HG03159 (cell line): ENCODE data around the gene GC.
"Not testable (repeated sequence)": the region's sequence is repeated elsewhere in the genome, so short reads cannot be mapped to it uniquely, and the experiment has no call there.

Experiments used
- ATAC-seq: cut with Tn5 transposase; IDR thresholded peaks from one replicate; pipeline ENCODE4 v1.9.1; 2021; ENCODE audit warnings: mild to moderate bottlenecking, moderate library complexity; ENCODE audit not compliant: unreplicated experiment

GC gene

GRCh38 chr4:71783972-71784371, at the start of gene GC:
Gene GC (minus strand): TSS chr4:71784079. CDS start chr4:71784018, 61 bp downstream.
- ATAC-seq: no peak

- ATAC-seq: no peak
Observed at GRCh38 chr4:71833232-71833900, 49.5 kb upstream of the GC start.

- ATAC-seq: no peak
Observed at GRCh38 chr4:71832049-71832448, 48.2 kb upstream of the GC start.

- ATAC-seq: no peak
Observed at GRCh38 chr4:71830497-71831190, 46.8 kb upstream of the GC start.

DNA sequence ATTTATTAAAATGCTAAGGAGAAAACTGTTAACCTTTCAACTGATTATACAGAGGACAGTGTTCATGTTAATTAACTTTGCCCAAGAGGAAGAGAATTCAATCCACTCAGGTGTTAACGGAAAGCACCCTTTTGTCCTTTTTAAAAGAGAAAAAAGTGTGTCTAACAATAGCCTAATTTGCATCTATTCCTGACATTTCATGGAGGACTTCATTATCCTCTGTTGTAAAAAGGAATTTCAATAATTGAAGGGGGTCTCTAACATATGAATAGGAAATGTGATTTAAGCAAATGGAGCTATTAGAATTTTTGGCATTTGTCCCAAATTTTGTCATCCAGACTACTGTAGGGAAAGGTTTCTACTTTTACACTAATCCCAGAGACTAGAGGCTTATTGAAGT, 44.6 kb upstream of the GC start:
- no peak for ATAC-seq

- no peak for ATAC-seq
Observed at GRCh38 chr4:71827826-71828225, 43.9 kb upstream of the GC start.

DNA sequence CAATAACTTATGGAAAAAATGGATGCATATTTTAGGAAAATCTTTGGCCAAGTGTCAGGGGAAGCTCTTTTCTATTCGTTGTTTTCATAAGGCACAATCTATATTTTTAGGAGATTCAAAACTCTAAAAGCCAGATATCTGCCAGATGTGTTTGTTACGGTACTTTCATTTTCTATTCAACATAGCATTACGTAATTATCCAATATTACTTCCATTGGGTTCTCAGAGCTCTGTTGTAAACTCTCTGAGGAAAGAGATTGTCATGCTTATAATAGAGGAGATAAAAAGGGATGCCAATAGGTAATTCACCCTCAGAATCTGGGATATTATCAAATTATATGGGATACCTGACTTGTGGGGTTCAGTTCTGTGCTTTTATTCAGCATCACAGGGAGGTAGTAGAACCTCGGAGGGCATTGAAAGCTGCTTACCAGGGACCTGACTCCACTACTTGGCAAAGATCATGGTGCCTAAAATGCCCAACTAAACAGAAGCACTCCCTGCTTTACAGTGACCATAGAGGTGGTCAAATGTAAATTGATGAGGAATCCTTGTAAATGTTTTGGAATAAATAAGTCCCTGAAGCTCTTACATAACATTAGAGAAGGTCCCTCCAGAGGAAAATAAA, 32.9 kb upstream of the GC start:
- no peak for ATAC-seq

DNA sequence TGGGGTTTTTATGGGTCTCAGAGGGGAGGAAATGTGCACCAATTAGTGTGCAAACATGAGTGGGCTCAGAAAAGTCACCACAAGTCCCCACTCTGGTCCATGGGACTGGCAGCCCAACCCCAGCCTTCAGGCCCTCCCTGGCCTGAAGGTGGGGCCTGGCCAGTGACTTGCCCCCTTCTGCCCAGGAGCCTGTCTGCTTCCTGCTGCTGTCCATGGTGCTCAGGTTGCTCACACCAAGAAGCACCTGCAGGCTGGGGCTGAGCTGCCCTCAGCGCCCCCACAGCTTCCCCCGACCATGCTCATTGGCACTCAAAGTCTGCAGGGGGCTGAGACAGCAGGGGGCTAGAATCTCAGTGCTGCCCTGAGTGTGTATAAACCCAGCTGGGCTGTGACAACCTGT, 30.6 kb upstream of the GC start:
- ATAC-seq: no peak

GRCh38 chr4:71809805-71810204, 25.9 kb upstream of the GC start:
- ATAC-seq: not testable (repeated sequence)

DNA sequence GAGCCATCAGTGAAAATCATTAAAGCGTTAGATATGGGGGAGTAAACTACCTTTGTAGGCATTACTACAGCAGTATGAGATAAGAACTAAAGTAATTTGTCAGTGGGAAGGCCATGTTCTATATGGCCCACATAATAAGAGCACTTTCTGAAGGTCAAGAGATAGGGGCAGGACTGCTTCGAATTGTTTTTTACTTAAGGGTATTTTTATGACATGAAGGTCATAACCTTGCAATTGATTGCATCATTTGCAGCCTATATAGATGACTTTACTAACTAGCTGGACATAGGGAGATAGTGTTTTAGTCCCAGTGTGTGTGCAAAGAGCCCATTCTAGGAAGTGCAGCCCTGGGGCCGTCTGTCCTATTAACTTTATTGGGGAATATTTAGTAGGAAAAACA, 23.6 kb upstream of the GC start:
- no peak for ATAC-seq

DNA sequence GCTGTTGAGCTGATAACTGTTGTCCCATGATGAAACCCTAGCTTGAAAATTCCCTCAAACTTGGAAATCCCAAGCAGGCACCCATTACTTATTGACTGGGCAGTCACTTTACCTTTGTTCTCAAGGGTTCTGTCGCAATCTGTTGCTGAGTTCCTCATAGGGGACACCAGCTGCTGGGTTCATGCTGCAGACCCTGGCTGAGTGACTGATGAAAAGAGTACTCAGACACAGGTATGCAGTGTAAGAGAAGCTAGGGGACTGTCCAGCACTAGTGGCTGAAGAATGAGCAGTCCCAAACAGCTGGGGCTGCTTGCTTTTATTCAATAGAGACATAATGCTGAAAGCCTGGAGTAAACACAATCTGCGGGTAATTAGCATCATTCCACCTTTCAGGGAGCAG, 21.4 kb upstream of the GC start:
- ATAC-seq: not testable (repeated sequence)

GRCh38 chr4:71804017-71804697, 20.3 kb upstream of the GC start:
- not testable (repeated sequence) for ATAC-seq

DNA sequence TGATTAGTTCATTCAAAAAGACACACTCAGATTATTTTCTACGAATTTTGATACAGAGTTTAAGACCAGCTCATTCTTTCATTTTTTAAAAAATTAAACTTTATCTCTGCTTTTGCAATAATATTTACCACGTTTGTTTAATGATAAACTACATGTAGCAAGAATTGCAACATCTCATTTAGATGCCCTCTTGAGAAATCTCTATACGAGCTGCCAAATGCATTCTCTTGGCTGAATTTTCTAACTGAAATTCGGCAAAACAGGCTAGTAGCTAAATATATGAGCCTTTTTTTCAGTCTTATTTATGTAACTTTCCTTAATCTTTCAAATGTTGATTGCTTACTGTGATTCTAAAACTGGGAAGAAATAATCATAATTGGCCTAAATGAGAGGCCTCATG, 2.1 kb upstream of the GC start:
- ATAC-seq: no peak

DNA sequence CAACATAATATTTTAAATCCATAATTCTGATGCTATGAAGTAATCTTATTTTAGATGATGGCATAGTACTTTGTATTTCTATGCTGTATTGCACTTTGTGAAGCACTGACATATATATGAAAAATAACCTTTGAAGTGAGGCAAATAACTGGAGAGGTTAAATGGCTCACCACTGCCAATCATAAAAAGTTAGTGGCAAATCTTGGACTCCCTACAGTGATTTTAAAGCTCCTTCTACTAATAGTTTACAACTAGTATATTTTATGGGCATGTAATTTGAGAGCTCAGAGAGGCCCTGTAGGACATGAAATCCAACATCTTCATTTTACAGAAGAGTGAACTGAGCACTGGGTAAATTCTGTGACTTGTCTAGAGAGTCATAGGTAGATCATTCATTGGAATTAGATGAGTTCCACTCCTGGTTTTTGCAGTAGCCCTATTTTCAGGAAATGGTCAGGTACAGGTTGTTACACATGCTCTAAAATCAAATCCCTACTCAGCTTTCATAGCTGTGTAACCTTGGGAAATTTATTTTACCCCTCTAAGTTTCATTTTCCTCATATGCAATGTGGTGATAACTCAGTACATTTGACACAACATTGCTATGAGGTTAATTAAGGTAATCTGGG, 804 bp upstream of the GC start:
- ATAC-seq: no peak

DNA sequence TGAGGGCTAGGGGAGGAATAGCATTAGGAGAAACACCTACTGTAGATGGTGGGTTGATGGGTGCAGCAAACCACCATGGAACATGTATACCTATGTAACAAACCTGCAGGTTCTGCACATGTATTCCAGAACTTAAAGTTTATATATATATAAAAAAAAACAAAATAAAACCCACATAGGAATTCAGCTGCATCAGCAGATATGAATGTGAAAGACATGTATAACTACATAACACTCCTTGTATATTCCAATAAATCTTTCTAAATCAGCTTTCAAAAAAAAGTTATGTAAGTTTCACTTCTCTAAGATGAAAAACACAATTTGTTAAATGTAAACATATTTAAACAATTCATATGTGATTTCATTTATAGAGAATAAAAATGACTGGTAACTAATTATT, 6.0 kb downstream of the GC start:
- no peak for ATAC-seq

DNA sequence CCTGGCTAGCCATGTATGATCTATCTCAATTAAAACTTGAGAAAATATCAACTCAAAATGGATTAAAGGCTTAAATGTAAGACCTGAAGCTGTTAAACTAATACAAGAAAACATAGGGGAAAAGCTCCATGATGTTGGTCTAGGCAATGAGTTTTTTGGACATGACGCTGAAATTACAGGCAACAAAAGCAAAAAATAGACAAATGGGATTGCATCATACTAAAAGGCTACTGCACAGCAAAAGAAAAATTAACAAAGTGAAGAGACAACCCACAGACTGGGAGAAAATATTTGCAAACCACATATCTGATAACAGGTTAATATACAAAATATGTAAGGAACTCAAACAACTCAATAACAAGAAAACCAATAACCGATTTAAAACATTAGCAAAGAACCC, 8.4 kb downstream of the GC start:
- ATAC-seq: no peak

DNA sequence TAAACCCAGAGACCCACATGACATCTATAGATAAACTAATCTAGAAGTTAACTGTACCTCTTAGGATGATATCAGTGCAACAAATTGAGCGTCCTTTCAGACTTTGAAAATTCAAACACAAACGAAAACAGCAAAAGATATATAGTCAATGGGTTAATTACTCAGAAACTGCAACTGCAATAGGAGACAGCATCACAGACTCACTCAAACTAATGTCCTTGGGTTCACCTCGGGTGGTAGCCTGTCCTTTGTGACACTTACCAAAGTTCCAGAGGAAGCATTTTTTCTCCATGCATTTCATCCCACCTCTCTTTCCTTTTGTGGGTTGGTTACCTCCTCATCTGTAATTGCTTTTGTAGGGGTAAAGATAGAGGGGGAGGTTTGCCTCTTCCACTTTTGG, 9.7 kb downstream of the GC start:
- ATAC-seq: no peak

DNA sequence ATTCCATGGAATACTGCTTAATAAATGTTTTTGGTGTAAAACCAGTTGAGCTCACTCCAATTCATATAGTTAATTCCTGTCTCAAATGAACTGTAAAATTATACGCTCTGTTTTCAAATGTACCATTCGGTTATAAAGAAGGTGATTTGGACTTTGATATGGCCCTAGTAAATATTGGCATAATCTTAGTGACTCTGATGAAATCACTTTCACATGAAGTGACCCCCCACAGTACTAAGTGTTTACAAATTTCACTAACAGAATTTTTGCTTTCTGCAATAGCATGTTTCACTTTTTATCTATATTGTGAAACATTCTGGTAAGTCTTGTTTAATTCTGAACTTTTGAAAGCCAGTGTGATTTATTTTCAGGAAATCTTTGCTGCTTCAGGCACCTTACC, 10.9 kb downstream of the GC start:
- no peak for ATAC-seq

DNA sequence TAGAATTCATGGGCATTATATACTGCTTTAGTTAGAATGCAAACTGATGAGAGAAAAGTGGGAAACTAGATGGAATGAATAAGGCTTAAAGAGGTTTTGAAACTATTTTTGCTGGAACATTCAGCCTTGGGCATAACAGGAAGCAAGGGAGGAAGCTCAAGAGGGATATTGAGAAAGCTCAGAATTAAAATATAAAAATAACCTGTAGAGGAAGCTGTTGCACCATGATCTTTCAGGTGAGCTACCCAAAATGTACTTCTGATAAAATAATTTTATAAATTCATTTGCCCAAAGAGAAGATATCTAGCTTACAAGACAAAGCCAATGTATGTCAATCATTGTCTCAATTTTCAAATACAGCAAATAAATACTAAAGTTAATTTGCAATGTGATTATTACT, 11.3 kb downstream of the GC start:
- no peak for ATAC-seq

DNA sequence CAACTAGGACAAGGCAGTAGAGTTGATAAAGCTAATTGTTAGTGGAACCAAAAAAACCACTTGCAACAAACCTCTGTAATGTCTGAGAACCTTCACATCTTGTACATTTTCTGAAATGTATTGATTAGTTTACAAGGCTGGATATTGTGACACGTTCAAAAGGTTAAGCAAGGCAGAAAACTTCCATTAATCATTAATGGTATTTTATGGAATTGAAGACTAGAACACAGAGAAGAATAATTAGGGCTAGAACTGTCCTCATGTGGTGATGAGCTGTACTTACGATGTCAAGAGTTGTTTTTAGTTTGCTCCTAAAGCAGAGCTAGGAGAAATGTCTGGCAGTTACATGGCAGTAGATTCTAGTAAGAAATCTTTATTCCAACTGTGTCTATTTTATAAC, 12.3 kb downstream of the GC start:
- ATAC-seq: no peak

DNA sequence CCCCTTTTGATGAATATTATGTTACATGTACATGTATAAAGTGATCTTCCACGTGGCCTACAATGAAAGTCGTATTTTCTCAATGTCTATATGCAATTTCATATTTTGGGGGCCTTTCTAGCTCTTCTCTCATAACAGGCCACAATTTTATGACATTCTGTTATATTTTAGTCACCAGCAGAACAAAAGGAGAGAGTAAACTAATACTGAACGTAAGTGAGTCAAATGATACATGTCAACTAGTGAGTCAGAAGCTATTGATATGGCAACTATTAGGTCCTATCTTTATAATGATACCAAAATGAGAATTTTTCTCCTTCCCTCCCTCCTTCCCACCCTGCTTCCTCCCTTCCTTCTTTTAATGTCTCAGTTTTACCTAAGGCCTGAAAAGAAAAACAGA, 14.4 kb downstream of the GC start:
- ATAC-seq: no peak
